UCSD-AML1 (cell line): ENCODE measurements around the gene ADGRG1.

Experiments used
- DNase-seq: peaks from one replicate; lab custom pipeline; 2025; ENCODE audit not compliant: unreplicated experiment; lab: John Stamatoyannopoulos, UW

Gene ADGRG1

DNA sequence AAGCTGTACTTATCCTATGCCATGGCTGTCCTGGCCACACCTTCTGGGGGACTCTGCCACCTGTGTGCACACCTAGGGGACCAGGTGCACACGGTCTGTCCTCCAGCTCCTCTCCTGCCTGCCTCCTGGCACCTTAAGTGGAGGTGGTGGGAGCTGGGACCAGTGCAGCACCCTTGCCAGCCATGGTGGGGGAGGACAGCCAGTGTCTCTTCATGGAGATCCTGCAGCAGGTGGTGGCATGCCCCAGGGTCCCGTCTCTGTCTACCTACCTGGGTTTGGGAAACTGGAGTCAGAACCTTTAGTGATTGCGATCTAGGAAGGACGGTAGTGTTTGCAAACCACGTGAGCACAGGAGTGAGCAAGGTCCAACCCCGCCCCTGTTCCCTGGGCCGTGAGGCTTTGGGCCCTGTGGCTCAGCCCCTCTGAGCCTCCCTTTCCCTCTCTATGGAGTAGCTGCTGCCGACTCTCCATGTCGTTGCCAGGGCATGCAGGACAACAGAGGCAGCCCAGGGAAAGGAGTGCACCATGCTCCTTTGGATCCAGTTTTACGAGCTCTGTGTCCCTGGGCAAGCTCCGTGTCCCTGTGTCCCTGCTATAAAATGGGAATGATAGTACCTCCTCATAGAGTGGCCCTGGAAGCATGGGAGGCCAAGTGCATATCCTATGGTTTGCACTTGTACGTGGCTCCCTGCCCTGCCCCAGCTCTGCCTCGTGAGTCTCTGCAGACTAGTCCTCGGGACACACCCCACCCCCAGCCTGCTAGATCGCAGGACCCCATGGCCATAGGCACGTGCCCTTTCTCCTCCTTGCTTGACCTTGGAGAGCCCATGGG lies 7.1 kb downstream of the ADGRG1 start:
- no peak for DNase-seq

DNA sequence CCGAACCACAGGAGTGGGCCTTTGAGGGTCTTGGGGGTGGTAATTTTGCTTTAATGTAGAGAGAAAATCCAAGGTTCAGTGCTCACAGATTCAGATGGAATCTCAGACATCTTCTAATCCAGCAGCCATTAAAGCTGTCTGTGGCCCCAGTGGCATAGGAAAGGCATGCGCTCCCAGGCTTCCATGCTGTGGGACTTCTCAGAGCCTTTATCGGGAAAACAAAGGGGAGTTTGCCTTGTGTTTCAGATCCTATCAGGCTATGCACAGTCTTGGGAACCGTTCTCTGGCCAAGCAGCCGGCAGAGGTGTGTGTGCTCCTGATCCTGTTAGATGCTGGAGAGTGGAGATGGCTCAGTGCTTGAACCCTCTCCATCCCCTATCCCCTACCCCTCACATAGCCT lies 7.8 kb downstream of the ADGRG1 start:
- DNase-seq: no peak

DNA sequence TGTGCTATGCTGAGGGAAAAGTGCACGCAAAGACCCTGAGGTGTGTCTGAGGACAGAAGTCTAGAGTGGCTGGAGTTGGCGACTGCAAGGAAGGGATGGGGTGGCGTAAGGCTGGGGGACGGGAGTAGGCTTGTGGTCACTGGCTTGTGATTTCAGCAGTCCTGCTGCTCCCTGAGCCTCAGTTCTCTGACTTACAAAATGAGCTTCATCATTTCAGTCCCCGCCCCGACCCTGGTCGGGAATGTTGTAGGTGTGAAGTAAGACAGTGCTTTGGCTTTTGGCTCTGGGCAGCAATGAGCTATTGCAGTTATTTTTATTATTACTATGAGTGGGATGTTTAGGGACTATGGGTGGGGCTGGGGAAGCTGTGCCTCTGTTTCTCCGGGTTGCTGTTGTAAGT lies 8.6 kb downstream of the ADGRG1 start:
- DNase-seq: no peak

DNA sequence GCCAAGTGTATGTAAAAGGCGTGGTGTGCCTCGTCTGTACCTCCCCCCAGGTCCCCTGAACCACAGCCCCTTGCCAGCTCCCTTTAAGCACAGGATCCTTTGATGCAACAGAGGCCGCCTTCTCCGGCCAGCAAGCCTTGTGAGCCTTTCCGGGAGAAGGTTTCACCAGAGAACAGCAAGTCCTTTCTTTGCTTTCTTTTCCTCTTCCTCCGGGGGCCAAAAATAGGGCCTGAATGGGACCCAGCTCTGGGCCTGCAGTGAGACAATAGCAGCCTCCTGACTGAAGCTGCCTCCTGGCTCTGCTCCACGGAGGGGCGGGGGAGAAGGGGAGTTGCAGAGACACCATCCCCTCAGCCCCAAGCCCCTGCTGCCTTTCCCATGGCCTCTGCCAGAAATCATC lies 9.0 kb downstream of the ADGRG1 start:
- no peak for DNase-seq

DNA sequence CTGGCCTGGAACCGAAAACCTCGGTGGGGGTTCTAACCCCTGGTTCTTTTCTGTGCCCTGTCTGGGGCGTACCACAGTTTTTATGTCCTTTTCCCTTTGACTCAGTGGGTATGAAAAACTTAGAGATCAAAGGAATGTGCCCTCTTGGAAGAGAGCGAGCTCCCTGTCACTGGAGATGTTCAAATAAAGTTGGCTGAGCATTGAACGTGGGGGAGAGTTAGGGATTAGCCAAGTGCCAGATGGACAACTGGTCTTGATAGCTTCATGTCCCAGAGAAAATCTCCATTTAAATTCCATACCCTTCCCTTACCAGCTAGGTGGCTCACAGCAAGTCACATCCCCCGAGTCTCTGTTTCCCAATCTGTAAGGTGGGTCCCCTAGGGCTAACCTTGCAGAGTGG lies 9.5 kb downstream of the ADGRG1 start:
- no peak for DNase-seq

DNA sequence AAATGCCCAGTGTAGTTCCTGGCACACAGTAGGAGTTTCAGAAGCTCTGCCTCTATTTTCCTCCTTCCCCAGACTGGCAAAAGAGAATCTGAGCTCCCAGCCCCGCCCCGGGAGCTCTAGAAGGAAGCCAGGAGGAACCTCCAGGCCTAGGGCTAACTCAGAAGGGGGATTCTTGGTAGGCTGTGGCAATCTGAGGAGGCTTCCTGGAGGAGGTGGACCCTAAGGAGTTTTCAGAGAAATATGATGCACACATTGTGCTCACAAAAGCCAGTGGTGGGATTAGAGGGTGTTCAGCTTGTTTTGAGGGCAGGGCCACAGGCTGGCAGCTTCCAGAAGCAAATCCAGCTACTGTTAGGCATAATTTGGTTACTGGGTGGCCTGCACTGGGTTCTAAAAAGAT lies 10.0 kb downstream of the ADGRG1 start:
- no peak for DNase-seq

DNA sequence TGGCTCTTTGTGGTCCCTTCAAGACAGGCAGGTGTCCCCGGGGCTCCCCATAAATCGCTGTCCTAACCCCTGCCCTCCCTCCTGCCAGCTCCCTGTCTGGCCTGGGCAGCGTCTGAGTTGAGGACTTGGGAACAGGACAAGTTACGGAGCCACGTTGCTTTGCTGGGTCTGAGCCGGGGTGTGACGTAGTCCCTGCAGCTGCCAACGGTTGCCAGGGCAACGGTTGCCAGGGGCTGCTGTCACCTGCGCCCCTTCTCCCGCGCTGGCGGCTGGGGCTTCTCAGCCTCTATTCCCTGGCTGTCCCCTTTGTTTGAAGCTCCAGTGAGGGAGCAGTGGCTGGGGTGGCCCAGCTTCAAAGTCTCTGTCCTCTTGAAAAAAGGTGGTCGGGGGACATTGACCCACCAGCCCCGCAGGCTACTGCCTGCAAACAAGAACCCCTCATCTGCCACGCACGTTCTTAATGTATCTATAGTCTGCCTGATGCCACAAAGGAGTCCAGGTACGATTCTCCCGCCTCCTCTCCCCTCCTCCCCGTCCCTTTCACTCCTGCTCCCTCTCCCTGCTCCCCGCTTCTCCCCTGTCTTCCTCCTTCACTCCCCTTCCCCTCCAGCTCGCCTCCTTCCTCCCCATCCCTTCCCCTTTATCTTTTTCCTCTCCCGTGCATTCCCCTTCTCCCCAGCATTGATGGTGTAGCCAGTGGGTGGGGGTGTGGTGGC lies 10.9 kb downstream of the ADGRG1 start:
- no peak for DNase-seq

DNA sequence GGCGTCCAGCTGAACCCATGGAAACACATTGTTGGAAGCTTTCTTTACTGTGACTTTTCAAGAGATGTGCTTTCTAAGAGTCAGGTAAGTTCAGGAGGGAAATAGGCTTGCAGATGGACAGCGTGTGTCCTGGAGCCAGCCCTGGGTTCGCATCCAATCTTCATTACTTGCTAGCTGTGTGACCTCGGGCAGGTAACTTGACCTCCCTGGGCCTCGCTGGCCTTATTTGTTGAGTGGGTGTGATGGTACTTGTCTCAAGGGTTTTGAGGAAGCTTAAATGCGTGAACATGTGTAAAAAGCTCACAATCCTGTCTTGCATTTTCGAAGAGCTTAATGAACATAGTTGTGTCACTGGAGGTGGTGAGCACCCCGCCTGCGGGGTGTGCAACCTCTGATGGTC lies 11.8 kb downstream of the ADGRG1 start:
- DNase-seq: no peak

DNA sequence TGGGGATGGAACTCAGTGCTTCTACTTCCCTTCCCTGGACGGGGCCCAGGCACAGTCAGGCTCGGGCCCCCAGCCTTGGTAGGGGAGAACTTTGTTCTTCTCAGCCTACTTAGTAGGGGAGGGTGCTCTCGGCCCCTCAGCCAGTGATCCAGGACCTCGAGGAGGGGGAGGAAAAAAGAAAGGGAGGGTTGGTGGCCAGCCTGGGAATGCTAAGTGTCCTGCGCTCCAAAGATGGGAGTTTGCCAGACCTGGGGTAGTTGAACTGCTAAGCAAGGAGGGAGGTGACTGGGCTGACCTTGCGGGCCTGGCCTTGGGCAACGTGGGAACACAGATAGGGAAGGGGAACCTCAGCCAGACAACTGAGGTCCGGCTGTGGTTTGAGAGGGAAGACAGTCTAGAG lies 12.2 kb downstream of the ADGRG1 start:
- no peak for DNase-seq

DNA sequence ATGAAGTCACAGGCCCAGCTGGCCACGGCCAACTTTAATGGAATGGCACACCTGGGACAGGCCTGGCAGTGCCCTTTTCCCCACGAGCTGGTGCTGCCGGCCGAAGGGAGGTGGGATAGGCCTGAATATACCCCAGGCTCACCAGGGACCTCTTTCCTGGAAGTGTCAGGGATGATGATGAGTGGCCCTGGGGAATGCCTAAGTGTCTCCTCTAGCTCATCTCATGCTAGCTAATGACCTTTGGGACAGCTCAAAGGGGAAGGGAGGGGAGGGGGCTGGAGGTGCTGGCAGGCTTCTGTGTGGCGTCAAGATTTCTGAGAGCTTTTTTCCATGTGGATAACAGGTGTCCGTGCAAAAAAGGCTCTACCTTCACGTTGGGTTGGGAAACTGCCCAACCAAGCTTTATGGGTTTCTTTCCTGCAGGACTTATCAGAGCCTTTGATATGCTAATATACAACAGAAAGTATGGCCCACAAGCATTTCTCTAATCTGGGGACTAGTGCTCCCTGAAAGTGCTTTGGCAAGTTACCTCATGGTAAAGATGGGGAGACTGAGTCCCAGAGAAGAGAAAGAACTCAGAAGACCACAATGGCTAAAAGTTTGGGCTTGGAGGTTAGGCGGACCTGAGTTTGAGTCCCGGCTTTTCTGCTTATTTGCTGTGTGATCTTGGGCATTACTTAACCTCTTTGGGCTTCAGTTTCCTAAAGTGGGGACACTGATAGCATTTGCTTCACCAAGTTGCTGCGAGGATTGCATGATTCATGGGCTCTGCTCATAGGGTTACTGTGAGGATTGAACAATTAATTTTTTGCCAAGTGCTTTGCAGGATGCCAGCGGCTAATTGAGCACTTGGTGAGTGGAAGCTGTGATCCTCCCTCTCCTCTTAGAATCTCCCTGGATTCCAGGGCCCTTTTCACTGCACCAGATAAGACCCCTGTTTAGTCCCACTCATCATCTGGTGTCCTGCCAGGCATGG lies 14.0 kb downstream of the ADGRG1 start:
- no peak for DNase-seq

DNA sequence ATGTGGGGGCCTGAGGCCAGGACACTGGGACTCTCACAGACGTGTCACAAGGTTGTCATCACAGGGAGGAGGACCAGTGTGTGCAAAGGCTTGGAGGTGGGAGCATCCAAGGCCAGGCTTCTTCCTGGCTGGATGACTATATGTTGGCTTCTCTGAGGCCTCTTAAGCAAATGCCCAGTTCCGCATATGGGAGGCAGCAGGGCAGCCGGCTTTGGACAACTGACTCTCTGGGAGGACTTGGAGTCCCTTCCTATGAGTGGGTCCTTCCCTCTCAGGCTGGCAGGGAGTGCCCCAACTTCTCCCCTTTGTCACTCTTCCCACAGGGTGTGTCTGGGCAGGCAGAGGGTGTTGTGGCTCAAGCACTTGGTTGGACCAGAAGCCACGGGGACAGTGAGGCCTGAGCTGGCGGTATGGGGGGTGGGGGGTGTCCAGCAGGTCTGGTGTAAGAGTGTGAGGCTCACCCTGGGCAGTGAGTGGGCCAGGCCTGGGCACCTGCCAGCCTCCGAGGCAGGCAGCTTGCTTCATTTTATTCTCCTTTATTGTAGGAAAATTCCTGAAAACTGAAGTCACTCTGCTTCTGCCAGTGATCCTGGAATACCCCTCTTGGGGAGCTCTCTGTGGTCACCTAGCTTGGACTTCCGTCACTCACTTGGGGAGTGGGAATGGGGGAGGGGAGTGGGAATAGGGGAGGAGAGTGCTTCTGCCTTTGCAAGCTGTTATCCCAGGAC lies 14.9 kb downstream of the ADGRG1 start:
- no peak for DNase-seq

DNA sequence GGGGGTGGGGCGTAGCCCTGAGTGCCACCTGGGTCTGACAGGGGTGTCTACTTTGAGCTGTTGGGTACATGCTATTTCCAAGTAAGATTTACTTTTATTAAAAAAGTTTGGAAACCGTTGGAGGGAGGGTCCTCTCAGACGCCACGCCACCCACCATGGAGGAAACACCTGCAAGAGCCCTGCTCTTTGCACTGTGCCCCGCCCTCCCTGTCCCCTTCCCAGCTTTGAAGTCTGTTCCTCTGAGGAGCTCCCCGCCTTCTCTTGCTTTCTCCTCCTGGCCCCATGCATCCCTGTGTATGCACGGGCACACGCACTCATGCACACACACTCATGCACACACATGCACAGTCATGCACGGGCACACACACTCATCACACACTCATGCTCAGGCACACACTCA lies 15.5 kb downstream of the ADGRG1 start:
- no peak for DNase-seq

DNA sequence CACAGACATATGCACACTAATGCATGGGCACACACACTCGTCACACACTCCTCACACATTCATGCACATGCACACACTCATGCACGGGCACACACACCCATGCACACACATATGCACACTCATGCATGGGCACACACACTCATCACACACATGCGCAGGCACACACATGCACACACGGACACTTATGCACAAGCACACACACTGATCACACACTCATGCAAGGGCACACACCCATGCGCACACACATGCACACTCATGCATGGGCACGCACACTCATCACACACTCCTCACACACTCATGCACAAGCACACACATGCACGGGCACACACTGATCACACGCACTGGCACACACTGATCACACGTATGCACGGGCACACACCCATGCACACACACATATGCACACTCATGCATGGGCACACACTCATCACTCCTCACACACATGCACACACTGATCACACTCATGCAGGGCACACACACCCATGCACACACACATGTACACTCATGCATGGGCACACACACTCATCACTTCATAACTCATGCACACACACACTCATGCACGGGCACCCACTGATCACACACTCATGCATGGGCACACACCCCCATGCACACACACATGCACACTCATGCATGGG lies 16.1 kb downstream of the ADGRG1 start:
- no peak for DNase-seq

DNA sequence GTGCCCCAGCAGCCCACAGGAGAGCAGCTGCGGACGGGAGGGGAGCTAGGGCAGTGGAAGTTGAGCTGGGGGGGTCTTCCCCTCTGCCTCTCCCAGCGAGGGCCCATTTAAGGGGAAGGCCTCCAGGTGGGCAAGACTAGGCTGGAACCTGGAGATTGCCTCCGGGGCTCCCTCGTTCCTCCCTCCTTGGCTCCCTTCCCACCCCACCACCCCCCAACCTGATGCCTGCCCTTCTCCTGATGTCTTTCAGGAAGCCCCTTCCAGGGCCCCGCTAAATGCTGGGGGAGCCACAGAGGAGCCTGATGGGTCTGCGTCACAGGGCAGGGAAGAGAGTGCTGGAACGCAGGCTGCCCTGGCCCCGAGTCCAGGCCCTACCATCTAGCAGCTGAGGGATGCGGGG lies 16.7 kb downstream of the ADGRG1 start:
- DNase-seq: no peak

DNA sequence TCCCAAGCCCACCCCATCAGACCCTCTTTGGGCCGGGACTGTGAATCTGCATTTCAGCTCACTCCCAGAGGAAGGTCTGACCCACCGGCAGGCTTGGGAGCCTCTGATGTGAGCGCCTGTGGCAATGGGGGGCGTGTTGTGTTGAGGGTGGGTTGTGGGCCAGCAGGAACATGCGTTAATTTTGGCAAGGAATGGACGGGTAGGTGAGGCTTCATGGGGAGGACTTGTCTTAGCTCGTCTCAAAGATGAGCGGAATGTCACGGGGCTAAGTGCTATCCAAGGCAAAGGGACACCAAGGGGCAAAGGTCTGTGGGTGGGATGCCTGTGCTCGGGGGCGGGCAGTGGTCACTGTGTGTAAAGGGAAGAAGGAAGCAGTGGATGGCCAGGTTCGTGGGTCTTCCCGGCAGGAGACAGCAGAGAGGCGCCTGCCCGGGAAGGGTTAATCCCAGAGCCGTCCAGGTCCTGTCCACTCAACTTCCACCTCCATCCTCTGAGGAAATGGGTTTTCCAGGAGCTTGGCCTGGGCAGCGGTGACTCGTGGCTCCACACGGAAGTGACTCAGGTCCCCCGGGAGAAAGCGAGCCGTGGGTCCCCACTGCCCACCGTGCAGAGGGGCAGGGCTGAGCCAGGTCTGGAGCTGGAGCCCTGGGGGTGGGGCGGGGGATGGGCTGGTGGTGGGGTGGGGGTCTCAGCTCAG lies 17.4 kb downstream of the ADGRG1 start:
- no peak for DNase-seq

DNA sequence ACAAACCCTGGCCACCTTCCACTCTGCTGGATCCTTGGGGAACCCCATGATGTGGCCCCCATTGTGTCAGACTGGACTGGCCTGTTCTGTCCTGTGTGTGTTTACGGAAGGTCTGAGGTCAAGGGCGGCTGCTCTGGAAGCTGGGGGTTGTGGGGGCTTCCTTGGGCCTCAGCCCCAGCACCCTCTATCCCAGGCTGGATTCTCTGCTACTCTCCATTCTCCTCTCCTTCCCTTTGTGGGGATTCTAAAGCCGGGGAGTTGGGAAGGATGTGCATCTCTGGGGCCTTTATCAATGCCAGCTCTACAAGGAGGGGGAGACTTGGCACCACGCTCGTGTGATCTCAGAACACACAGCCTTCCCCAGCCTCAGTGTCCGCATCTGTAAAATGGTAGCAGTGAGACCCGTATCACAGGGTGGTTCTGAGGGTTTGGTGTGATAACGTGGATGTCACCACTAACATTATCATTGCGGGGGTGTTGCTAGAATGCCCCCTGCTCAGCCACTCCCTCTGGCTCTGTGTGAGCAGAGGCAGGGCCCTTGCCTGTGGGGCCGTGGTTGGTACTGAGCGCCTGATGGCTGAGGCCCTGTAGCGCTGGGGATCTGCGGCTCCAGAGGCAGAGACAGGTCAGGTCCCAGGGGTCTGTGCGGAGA lies 18.1 kb downstream of the ADGRG1 start:
- no peak for DNase-seq

DNA sequence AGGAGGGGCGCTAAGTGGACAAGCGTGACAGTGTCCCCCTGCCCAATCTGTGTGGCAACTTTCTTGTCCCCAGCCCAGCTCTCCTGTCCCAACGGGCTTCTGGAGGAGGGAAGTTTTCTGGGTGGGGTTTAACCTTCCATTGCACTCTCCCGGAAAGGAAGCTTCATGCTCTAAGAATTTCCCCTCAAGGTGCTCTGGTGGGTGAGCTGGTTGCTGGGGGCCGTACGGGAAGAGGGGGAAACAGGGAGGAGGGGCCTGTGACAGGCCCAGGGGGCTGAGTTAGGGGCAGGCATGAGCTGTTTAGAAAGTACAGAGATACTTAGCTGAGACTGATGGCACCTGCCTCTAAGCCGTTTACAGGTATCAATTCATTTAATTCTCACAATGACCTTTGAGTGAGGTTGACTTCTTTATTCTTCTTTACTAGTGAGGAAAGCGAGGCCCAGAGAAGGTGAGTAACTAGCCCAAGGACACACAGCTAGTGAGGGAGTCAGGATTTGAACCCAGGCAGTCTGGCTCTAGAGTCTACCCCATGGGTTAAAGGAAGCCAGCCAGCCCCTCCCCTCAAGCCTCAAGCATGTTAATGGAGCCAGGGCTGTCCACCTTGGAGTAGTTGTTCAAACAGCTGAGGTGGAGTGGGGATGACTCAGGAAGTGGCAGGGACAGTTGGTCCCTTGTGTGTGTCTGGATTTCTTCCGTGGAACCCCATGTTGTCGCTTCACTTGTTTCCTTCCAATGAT lies 18.9 kb downstream of the ADGRG1 start:
- DNase-seq: no peak

DNA sequence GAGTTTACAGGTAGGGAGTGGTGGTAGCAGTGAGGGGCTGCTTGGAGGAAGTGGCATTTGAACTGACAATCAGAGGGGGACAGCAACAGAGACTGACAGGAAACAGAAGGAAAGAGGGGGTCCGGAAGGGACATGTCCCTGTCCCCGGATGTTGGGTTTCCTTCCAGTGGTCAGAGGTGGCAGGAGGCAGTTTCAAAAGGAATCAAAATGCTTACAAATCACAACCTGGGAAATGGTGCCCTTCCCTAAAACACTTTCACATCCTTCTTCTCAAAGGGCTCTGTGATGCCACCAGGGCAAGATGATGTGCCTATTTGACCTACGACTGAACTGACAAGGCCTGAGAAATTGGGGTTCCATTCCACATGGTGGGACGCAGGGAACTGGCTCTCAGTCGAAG lies 19.7 kb downstream of the ADGRG1 start:
- peak; percentile 54 for DNase-seq
